ENCODE measurements around the gene DDHD1. TPM values are rescaled to one million over a fixed set of nuclear protein-coding genes. Genes with fewer than 3 reads are reported as not detected.

The DDHD1 gene
- total RNA-seq, 1 experiment from 2014 or later = 15.7 TPM

GRCh38 chr14:53016919-53017318 lies 136.2 kb downstream of the DDHD1 start:
- Mint-ChIP-seq H3K4me1 (peaks cover 52 to 56% of the 10 kb centered on the region in 2 experiments), H3K27ac (no peak overlapping the region), H3K36me3 (ENCODE audit: insufficient read depth in 1 of 3, low read depth in 3 of 3) (peaks cover 0 to 26% (median 2%) of the 10 kb centered on the region in 3 experiments; a peak in 5 of 7 replicates), H3K27me3 (ENCODE audit: low read depth) (no peaks in the 10 kb centered on the region), H3K9me3 (peaks cover 4 to 9% of the 10 kb centered on the region in 2 experiments; a peak in 4 of 5 replicates), H3K4me3 (no peak overlapping the region)
- no peak overlapping the region for H3K14ac ChIP-seq (ENCODE audit: insufficient read depth, low read length)
- H2BK20ac ChIP-seq (ENCODE audit: low read depth, low read length, poor library complexity, severe bottlenecking) = no peak overlapping the region
- no peak overlapping the region for H3T11ph ChIP-seq (ENCODE audit: low read length)
- no peak overlapping the region for H4K8ac ChIP-seq (replicated peaks; ENCODE audit: insufficient read length, low read depth, low read length)
- H2BK15ac ChIP-seq (ENCODE audit: low read depth, low read length) = no peak overlapping the region
- H3K27ac ChIP-seq (ENCODE audit: insufficient read length, low read depth, low read length) = no peak overlapping the region
- no peak overlapping the region for H2AFZ ChIP-seq (ENCODE audit: low read length)
- H3K56ac ChIP-seq (ENCODE audit: insufficient read length, low read depth, low read length) = no peak overlapping the region
- H3K27me3 ChIP-seq (ENCODE audit: insufficient read depth, low read length) = no peaks in the 10 kb centered on the region
- no peak for DNase-seq
- H2BK12ac ChIP-seq (ENCODE audit: insufficient read length, low read depth, low read length) = no peak overlapping the region
- no peaks in the 10 kb centered on the region for H4K20me1 ChIP-seq (ENCODE audit: control insufficient read depth, insufficient read depth, insufficient read length)
- no peak overlapping the region for H3K18ac ChIP-seq (ENCODE audit: insufficient read length, low read depth, low read length)
- H3K4me1 ChIP-seq (ENCODE audit: insufficient read depth, low read length) = peaks cover 7% of the 10 kb centered on the region; the same call in 1 of the 2 replicates
- H4K5ac ChIP-seq (ENCODE audit: insufficient read length, low read depth, low read length) = no peak overlapping the region
- no peaks in the 10 kb centered on the region for H3K79me1 ChIP-seq (ENCODE audit: insufficient read depth, low read depth, low read length, poor library complexity, severe bottlenecking)
- no peaks in the 10 kb centered on the region for H3K9me3 ChIP-seq (ENCODE audit: control insufficient read depth, low read depth, low read length)
- H3K23ac ChIP-seq (ENCODE audit: insufficient read length, low read depth, low read length) = no peak overlapping the region
- H3K79me2 ChIP-seq (ENCODE audit: insufficient read depth, low read length) = no peaks in the 10 kb centered on the region
- H2BK120ac ChIP-seq (ENCODE audit: low read depth, low read length, poor library complexity, severe bottlenecking) = no peak overlapping the region
- no peak overlapping the region for H3K4me2 ChIP-seq (ENCODE audit: insufficient read depth, insufficient read length, low read length)
- H3K23me2 ChIP-seq (ENCODE audit: insufficient read length, low read depth, low read length, poor library complexity, severe bottlenecking) = no peaks in the 10 kb centered on the region
- H3K9ac ChIP-seq (ENCODE audit: extremely low read depth, insufficient read length, low read length) = no peak overlapping the region
- H4K91ac ChIP-seq (ENCODE audit: insufficient read length, low read depth, low read length) = no peak overlapping the region
- no peak overlapping the region for H3K4ac ChIP-seq (ENCODE audit: low read depth, low read length)
- no peak overlapping the region for H2BK5ac ChIP-seq (ENCODE audit: insufficient read length, low read length)
- no peak overlapping the region for H2AK5ac ChIP-seq (ENCODE audit: insufficient read length, low read length)
- TF ChIP-seq CTCF (conservative IDR thresholded peaks at IDR 0.05) = no peak
